Endometrial microvascular endothelial cells (primary cell): ENCODE results near the gene PXDN. TPM values are rescaled to one million over a fixed set of nuclear protein-coding genes. Genes with fewer than 3 reads are reported as not detected.

Experiments
- in situ Hi-C: cut with HindIII; loops from 2 replicates; pipeline ENCODE4 v1.10.0; 2017; ENCODE audit warnings: low sequenced_read_pairs, low pct_unique_long_range_greater_than_20kb; ENCODE audit errors: inconsistent ontology term
- total RNA-seq: library from RNA; depleted of rRNA; stranded (reverse); fragments of >200 nt; gene quantifications from one replicate; pipeline ENCODE4 v1.2.3, GENCODE V29; 2015; ENCODE audit errors: inconsistent ontology term

PXDN gene
- total RNA-seq, 1 donor from 2014 or later, result 246 TPM

GRCh38 chr2:1664076-1664605 lies 80.2 kb downstream of the PXDN start:
- in situ Hi-C loops, result no loop called here

GRCh38 chr2:1663621-1664020 lies 80.7 kb downstream of the PXDN start:
- in situ Hi-C loops, result no loop called here

GRCh38 chr2:1662606-1663180 lies 81.6 kb downstream of the PXDN start:
- in situ Hi-C loops, result no loop called here

- in situ Hi-C loops, result no loop called here
Measured at GRCh38 chr2:1661891-1662605, 82.3 kb downstream of the PXDN start.

- in situ Hi-C loops, result no loop called here
Measured at GRCh38 chr2:1660656-1661640, 83.4 kb downstream of the PXDN start.

GRCh38 chr2:1659951-1660565 lies 84.3 kb downstream of the PXDN start:
- in situ Hi-C loops, result no loop called here

- in situ Hi-C loops, result no loop called here
Measured at GRCh38 chr2:1658394-1659151, 85.7 kb downstream of the PXDN start.

- in situ Hi-C loops, result no loop called here
Measured at GRCh38 chr2:1656961-1657841, 87.1 kb downstream of the PXDN start.

- in situ Hi-C loops, result no loop called here
Measured at GRCh38 chr2:1656326-1656960, 87.9 kb downstream of the PXDN start.

- in situ Hi-C loops, result no loop called here
Measured at GRCh38 chr2:1655461-1655860, 88.9 kb downstream of the PXDN start.

- in situ Hi-C loops, result no loop called here
Measured at GRCh38 chr2:1654696-1655374, 89.5 kb downstream of the PXDN start.

- in situ Hi-C loops, result no loop called here
Measured at GRCh38 chr2:1653956-1654695, 90.2 kb downstream of the PXDN start.

- in situ Hi-C loops, result no loop called here
Measured at GRCh38 chr2:1652034-1652790, 92.1 kb downstream of the PXDN start.

- in situ Hi-C loops, result no loop called here
Measured at GRCh38 chr2:1651121-1652033, 92.9 kb downstream of the PXDN start.
